ENCODE measurements around the gene ZNF606.
A peak's percentile ranks its signal among the peaks of the same experiment; 100 is the strongest.
"Not testable (repeated sequence)": the region's sequence is repeated elsewhere in the genome, so short reads cannot be mapped to it uniquely, and the experiment has no call there.

ZNF606 gene

GRCh38 chr19:58033741-58034476 is 31.3 kb upstream of the ZNF606 start, which contains the start of gene ZSCAN1:
Gene ZSCAN1, plus strand, starts transcription at chr19:58034025. Its CDS starts 3,812 bp downstream, at chr19:58037837.
- in situ Hi-C loops (cut with MboI; ENCODE audit: low sequenced_read_pairs) = no loop called here
- Histone ChIP-seq H3K4me3 (no peak within 1 kb of the TSS), H3K36me3 (replicated peaks) (no peaks in the 10 kb centered on the region), H3K27me3 (ENCODE audit: low read depth) (no peaks in the 10 kb centered on the region), H3K4me1 (no peaks in the 10 kb centered on the region), H3K9me3 (no peaks in the 10 kb centered on the region)
- DNase-seq (ENCODE audit: low spot score in 2 of 2) = no peak

- in situ Hi-C loops (cut with MboI; ENCODE audit: low sequenced_read_pairs) = no loop called here
- DNase-seq (ENCODE audit: low spot score in 2 of 2) = no peak
These were observed 22.0 kb upstream of the ZNF606 start for GRCh38 chr19:58024661-58025060.

DNA sequence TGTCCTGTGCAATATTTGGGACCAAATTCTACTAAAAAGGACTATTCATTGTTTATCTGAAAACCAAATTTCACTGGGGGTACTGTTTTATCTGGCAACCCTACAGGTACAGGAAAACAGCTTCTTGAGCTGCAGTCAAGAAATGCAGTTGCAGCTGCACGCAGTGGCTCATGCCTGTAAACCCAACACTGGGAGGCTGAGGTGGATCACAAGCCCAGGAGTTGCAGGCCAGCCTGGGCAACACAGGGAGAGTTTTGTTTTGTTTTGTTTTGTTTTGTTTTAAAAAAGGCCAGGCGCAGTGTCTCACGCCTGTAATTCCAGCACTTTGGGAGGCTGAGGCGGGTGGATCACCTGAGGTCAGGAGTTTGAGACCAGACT is 19.7 kb upstream of the ZNF606 start:
- Histone ChIP-seq H3K27me3 (ENCODE audit: low read depth) (no peaks in the 10 kb centered on the region), H3K9me3 (no peaks in the 10 kb centered on the region), H3K4me3 (no peak overlapping the region), H3K4me1 (no peaks in the 10 kb centered on the region), H3K36me3 (replicated peaks) (no peaks in the 10 kb centered on the region)
- DNase-seq (ENCODE audit: low spot score in 2 of 2) = no peak
- in situ Hi-C loops (cut with MboI; ENCODE audit: low sequenced_read_pairs) = no loop called here

More at GRCh38 chr19:58024661-58025060, 22.0 kb upstream of the ZNF606 start:
- H3K36me3 ChIP-seq (replicated peaks) = no peaks in the 10 kb centered on the region
- H3K9me3 ChIP-seq = no peaks in the 10 kb centered on the region
- no peak overlapping the region for H3K4me3 ChIP-seq
- no peaks in the 10 kb centered on the region for H3K27me3 ChIP-seq (ENCODE audit: low read depth)
- H3K4me1 ChIP-seq = no peaks in the 10 kb centered on the region

DNA sequence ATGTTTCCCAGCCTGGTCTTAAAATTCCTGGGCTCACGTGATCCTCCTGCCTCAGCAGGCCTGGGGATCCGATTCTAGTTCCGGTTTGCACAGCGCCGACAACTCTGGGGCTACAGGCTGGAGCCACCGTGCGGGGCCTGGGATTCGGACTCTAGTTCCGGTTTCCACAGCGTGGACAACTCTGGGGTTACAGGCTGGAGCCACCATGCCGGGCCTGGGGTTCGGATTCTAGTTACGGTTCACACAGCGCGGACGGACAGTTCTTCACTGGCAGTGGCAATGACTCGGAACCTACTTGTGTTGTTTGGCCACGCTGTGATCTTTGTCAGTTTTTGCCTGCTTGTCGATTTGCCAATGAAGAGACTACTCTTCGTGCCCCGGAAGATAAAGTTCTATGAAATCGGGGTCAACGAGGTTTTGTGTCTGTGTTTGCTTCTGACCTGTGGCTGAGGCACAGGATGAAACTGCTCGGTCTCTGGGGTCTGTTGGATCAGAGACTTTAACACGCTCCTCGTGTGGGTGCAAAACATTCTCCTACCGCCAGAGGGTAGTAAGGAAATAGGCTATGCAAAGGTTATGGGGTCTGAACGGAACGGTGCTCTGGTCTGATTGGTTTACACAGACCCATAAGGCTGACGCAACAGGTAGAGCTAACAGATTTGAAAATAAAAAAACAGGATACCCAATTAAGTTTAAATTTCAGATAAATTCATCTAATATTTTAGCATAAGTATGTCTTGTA is 19.1 kb upstream of the ZNF606 start:
- no peaks in the 10 kb centered on the region for H3K36me3 ChIP-seq (replicated peaks)
- H3K4me1 ChIP-seq = no peaks in the 10 kb centered on the region
- in situ Hi-C loops (cut with MboI; ENCODE audit: low sequenced_read_pairs) = no loop called here
- H3K9me3 ChIP-seq = 0 out of 2 replicates have a peak, but pooled peaks cover 2% of the 10 kb centered on the region
- H3K4me3 ChIP-seq = no peak overlapping the region
- DNase-seq (ENCODE audit: low spot score in 2 of 2) = peak in 1 of 2 experiments; percentile 20
- H3K27me3 ChIP-seq (ENCODE audit: low read depth) = no peaks in the 10 kb centered on the region

GRCh38 chr19:58020129-58020528 is 17.5 kb upstream of the ZNF606 start:
- no peak for DNase-seq (ENCODE audit: low spot score in 2 of 2)
- Histone ChIP-seq H3K36me3 (replicated peaks) (no peaks in the 10 kb centered on the region), H3K4me1 (no peaks in the 10 kb centered on the region), H3K9me3 (0 out of 2 replicates have a peak, but pooled peaks cover 2% of the 10 kb centered on the region), H3K4me3 (no peak overlapping the region), H3K27me3 (ENCODE audit: low read depth) (no peaks in the 10 kb centered on the region)
- in situ Hi-C loops (cut with MboI; ENCODE audit: low sequenced_read_pairs) = no loop called here

DNA sequence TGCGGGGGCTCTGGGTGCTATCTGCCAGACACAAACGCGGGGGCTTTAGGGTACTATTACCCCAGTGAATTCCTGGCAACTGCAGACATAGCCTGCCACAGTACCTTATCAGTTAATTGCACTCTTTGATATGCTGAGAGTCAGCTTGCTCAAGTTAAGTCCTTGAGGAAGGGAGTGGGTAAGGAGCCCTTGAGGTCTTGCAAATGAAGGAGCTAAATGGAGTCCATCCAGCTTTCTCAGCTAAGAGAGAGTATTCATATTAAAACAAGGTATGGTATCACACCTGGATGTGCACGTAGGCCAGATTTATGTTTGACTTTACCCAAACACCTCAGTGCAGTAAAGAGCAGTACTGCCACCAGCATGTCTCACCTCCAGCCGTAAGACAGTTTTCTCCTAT is 11.5 kb upstream of the ZNF606 start:
- H3K4me1 ChIP-seq = no peaks in the 10 kb centered on the region
- in situ Hi-C loops (cut with MboI; ENCODE audit: low sequenced_read_pairs) = no loop called here
- H3K4me3 ChIP-seq = no peak overlapping the region
- H3K9me3 ChIP-seq = 0 out of 2 replicates have a peak, but pooled peaks cover 2% of the 10 kb centered on the region
- DNase-seq (ENCODE audit: low spot score in 2 of 2) = no peak
- no peaks in the 10 kb centered on the region for H3K27me3 ChIP-seq (ENCODE audit: low read depth)
- no peaks in the 10 kb centered on the region for H3K36me3 ChIP-seq (replicated peaks)

DNA sequence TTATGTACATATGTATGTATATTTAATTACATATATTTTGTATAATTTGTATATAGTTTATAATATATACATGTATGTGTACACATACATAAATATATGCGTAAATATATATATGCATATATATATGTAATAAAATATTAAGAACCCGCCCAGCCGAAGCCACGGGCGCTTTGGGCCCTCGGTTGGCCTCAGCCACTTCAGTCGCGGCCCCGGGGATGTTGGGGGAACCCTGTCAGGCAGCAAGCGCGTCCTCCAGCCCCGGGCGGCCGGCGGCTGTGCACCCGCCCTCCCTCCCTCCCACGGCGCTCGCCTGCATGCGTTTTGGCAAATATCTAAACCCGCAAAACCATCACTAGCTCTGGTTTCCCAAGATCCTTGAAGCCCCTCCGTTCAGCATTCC is 7.9 kb upstream of the ZNF606 start:
- in situ Hi-C loops (cut with MboI; ENCODE audit: low sequenced_read_pairs) = no loop called here
- no peak for DNase-seq (ENCODE audit: low spot score in 2 of 2)
- no peaks in the 10 kb centered on the region; the same call in 1 of the 2 replicates for H3K9me3 ChIP-seq

DNA sequence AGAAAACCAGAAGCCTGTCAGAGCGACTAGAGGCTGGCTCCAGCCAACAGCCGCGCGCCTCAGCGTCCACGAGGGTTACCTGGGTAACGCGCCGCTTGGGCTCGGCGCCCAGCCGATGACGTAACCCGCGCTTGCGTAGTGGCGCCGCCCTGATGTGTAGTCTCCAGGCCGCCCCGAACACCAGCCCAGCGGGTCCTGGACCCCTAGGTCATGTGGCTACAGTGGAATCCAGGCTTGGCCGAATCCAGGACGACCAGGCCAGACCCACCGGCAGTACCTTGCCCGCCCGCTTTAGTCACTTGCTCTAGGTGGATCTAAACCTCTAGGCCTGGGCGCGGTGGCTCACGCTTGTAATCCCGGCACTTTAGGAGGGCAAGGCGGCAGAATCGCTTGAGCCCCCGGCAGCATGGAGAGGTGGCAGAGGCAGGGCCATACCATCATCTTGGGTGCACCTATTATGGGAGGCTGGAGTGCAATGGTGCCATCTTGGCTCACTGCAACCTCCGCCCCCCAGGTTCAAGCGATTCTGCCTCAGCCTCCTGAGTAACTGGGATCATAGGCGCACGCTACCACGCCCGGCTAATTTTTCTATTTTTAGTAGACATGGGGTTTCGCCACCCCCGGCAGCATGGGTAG is 7.2 kb upstream of the ZNF606 start:
- Histone ChIP-seq H3K27me3 (ENCODE audit: low read depth) (no peaks in the 10 kb centered on the region), H3K36me3 (replicated peaks) (no peaks in the 10 kb centered on the region), H3K4me3 (no peak overlapping the region), H3K4me1 (no peaks in the 10 kb centered on the region), H3K9me3 (no peaks in the 10 kb centered on the region; the same call in 1 of the 2 replicates)
- in situ Hi-C loops (cut with MboI; ENCODE audit: low sequenced_read_pairs) = no loop called here
- DNase-seq (ENCODE audit: low spot score in 2 of 2) = no peak

More for the DNA sequence above, 7.9 kb upstream of the ZNF606 start:
- H3K27me3 ChIP-seq (ENCODE audit: low read depth) = no peaks in the 10 kb centered on the region
- no peaks in the 10 kb centered on the region for H3K36me3 ChIP-seq (replicated peaks)
- no peak overlapping the region for H3K4me3 ChIP-seq
- H3K4me1 ChIP-seq = no peaks in the 10 kb centered on the region

GRCh38 chr19:58009301-58009665 is 6.7 kb upstream of the ZNF606 start:
- H3K36me3 ChIP-seq (replicated peaks) = no peaks in the 10 kb centered on the region
- no peaks in the 10 kb centered on the region; the same call in 1 of the 2 replicates for H3K9me3 ChIP-seq
- in situ Hi-C loops (cut with MboI; ENCODE audit: low sequenced_read_pairs) = no loop called here
- H3K27me3 ChIP-seq (ENCODE audit: low read depth) = no peaks in the 10 kb centered on the region
- DNase-seq (ENCODE audit: low spot score in 2 of 2) = no peak
- no peaks in the 10 kb centered on the region for H3K4me1 ChIP-seq
- no peak overlapping the region for H3K4me3 ChIP-seq

DNA sequence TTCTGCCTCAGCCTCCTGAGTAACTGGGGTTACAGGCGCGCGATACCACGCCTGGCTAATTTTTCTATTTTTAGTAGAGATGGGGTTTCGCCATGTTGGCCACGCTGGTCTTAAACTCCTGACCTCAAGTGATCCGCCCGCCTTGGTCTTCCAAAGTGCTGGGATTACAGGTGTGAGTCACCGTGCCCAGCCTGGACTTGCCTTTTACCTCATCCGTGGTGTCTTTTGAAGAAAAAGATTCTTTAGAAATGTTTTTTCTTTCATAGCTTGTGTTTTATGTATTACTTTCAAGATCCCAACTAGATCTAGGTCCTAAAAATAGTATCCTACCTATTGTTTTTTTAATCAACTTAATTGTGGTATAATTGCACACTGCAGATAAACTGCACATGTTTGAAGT is 6.3 kb upstream of the ZNF606 start:
- H3K9me3 ChIP-seq; H3K4me3 ChIP-seq; H3K4me1 ChIP-seq; H3K36me3 ChIP-seq (replicated peaks); H3K27me3 ChIP-seq (ENCODE audit: low read depth); DNase-seq (ENCODE audit: low spot score in 2 of 2); in situ Hi-C loops (cut with MboI; ENCODE audit: low sequenced_read_pairs): not testable (repeated sequence)

DNA sequence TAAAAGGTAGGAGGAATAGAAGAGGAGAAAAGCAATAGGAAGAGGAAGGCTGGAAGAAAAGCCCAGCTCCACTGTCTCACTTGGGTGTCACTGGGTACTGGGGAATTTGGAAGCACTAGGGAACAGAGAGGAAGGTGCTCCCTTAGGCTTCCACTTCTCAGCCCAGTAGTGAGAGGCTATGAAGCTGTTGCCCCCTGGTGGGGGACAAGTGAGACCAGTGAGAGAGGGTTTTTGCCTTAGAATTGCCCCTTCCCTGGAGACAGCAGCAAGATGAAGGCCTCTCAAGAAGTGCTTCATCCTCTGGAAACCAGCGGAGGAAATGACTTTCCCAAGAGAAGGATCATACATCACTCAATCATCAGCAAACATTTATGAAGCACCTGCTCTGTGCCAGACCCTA is 4.7 kb upstream of the ZNF606 start:
- in situ Hi-C loops (cut with MboI; ENCODE audit: low sequenced_read_pairs) = no loop called here
- Histone ChIP-seq H3K4me3 (no peak overlapping the region), H3K9me3 (peaks cover 13% of the 10 kb centered on the region), H3K4me1 (no peaks in the 10 kb centered on the region), H3K36me3 (replicated peaks) (no peaks in the 10 kb centered on the region), H3K27me3 (ENCODE audit: low read depth) (no peaks in the 10 kb centered on the region)
- DNase-seq (ENCODE audit: low spot score in 2 of 2) = no peak

DNA sequence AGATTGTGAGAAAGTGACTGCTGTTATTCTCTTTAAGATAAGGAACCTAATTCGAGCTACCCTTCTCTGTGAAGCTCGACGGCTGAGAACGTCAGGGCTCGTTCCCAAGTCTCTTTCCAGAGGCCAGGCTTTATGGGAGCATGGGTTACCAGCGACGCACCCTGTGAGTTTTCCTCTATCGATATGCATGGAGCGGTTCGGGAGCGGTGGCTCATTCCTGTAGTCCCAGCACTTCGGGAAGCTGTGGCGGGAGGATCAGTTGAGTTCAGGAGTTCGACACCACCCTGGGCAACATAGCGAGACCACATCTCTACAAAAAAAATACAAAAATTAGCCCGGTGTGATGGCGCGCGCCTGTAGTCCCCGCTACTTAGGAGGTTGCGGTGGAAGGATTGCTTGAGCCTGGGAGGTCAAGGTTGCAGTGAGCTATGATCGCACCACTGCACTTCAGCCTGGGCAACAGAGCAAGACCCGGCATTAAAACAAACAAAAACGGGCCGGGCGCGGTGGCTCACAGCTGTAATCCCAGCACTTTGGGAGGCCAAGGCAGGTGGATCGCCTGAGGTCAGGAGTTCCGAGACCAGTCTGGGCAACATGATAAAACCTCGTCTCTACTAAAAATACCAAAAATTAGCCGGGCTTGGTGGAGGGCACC is 681 bp upstream of the ZNF606 start:
- Histone ChIP-seq H3K36me3 (replicated peaks) (peaks cover 3% of the 10 kb centered on the region; the same call in 1 of the 2 replicates), H3K27me3 (ENCODE audit: low read depth) (no peaks in the 10 kb centered on the region), H3K4me1 (no peaks in the 10 kb centered on the region), H3K9me3 (peaks cover 21% of the 10 kb centered on the region), H3K4me3 (peak overlapping the region; percentile 61; the same call in 1 of the 2 replicates)
- no peak for DNase-seq (ENCODE audit: low spot score in 2 of 2)
- in situ Hi-C loops (cut with MboI; ENCODE audit: low sequenced_read_pairs) = no loop called here

GRCh38 chr19:58001895-58002369 is 688 bp downstream of the ZNF606 start:
- Histone ChIP-seq H3K9me3 (peaks cover 21% of the 10 kb centered on the region), H3K36me3 (replicated peaks) (peaks cover 3% of the 10 kb centered on the region; the same call in 1 of the 2 replicates), H3K27me3 (ENCODE audit: low read depth) (no peaks in the 10 kb centered on the region), H3K4me1 (no peaks in the 10 kb centered on the region), H3K4me3 (peak overlapping the region; percentile 61)
- no peak for DNase-seq (ENCODE audit: low spot score in 2 of 2)
- in situ Hi-C loops (cut with MboI; ENCODE audit: low sequenced_read_pairs) = no loop called here
